Neutrophil (primary cell): ENCODE results near the gene MSI2.

ENCODE experiments used
- H3K27ac ChIP-seq: fragments of 200-600 bp; sonication (generic); 2 replicates; pipeline ENCODE4 v1.5.1; 2016; ENCODE audit warnings: mild to moderate bottlenecking, moderate library complexity
- H3K27me3 ChIP-seq: fragments of 200-600 bp; sonication (generic); 2 replicates; pipeline ENCODE4 v1.6.0; 2016; ENCODE audit warnings: mild to moderate bottlenecking
- H3K36me3 ChIP-seq: fragments of 200-600 bp; sonication (generic); 2 replicates; pipeline ENCODE4 v1.5.1; 2017
- H3K4me1 ChIP-seq, 2 experiments: fragments of 200-600 bp in 1 of 2; sonication (generic) in 1 of 2; 1 replicate in 1 of 2; 2 replicates in 1 of 2; pipeline versions ENCODE4 v1.5.1 to v1.6.1; 2013 to 2016; ENCODE audit warnings: low read depth in 1 of 2, low read length in 1 of 2, mild to moderate bottlenecking in 1 of 2, moderate library complexity in 1 of 2; ENCODE audit not compliant: control insufficient read depth in 1 of 2, insufficient read depth in 1 of 2
- H3K4me3 ChIP-seq, 2 experiments: fragments of 200-600 bp in 1 of 2; sonication (generic) in 1 of 2; 1 replicate in 1 of 2; 2 replicates in 1 of 2; pipeline ENCODE4 v1.5.1; 2013 to 2016; ENCODE audit warnings: low read depth in 1 of 2, low read length in 1 of 2, mild to moderate bottlenecking in 1 of 2, moderate library complexity in 1 of 2
- H3K9me3 ChIP-seq: fragments of 200-600 bp; sonication (generic); 2 replicates; pipeline ENCODE4 v1.5.1; 2016
- CTCF ChIP-seq: fragments of 200-600 bp; sonication (generic); IDR thresholded peaks from 2 replicates; pipeline ENCODE4 v1.5.1; 2016; ENCODE audit warnings: antibody characterized with exemption

MSI2 gene

GRCh38 chr17:57319806-57320205 lies 63.5 kb downstream of the MSI2 start:
- Histone ChIP-seq H3K36me3 (no peaks in the 10 kb centered on the region), H3K27ac (no peak overlapping the region), H3K9me3 (no peaks in the 10 kb centered on the region), H3K27me3 (no peaks in the 10 kb centered on the region), H3K4me1 (no peaks in the 10 kb centered on the region), H3K4me3 (no peak overlapping the region)
- TF ChIP-seq CTCF, result no peak

GRCh38 chr17:57323391-57323790 lies 67.1 kb downstream of the MSI2 start:
- H3K27ac ChIP-seq, result no peak overlapping the region
- no peaks in the 10 kb centered on the region for H3K4me1 ChIP-seq
- no peaks in the 10 kb centered on the region for H3K9me3 ChIP-seq
- TF ChIP-seq CTCF, result no peak
- H3K27me3 ChIP-seq, result no peaks in the 10 kb centered on the region
- H3K36me3 ChIP-seq, result no peaks in the 10 kb centered on the region
- no peak overlapping the region for H3K4me3 ChIP-seq

- no peaks in the 10 kb centered on the region for H3K36me3 ChIP-seq
- no peaks in the 10 kb centered on the region for H3K27me3 ChIP-seq
- H3K9me3 ChIP-seq, result no peaks in the 10 kb centered on the region
- no peak overlapping the region for H3K27ac ChIP-seq
- no peak overlapping the region for H3K4me3 ChIP-seq
- TF ChIP-seq CTCF, result no peak
- H3K4me1 ChIP-seq, result no peaks in the 10 kb centered on the region
These were observed 67.7 kb downstream of the MSI2 start for GRCh38 chr17:57324060-57324459.

GRCh38 chr17:57324631-57325030 lies 68.3 kb downstream of the MSI2 start:
- H3K4me3 ChIP-seq, result no peak overlapping the region
- no peak overlapping the region for H3K27ac ChIP-seq
- H3K4me1 ChIP-seq, result no peaks in the 10 kb centered on the region

GRCh38 chr17:57326336-57326735 lies 70.0 kb downstream of the MSI2 start:
- H3K9me3 ChIP-seq, result no peaks in the 10 kb centered on the region
- no peak for TF ChIP-seq CTCF
- no peak overlapping the region for H3K4me3 ChIP-seq
- H3K27me3 ChIP-seq, result no peaks in the 10 kb centered on the region
- H3K27ac ChIP-seq, result no peak overlapping the region
- no peaks in the 10 kb centered on the region for H3K4me1 ChIP-seq
- no peaks in the 10 kb centered on the region for H3K36me3 ChIP-seq

More at GRCh38 chr17:57324631-57325030, 68.3 kb downstream of the MSI2 start:
- Histone ChIP-seq H3K36me3 (no peaks in the 10 kb centered on the region), H3K9me3 (no peaks in the 10 kb centered on the region), H3K27me3 (no peaks in the 10 kb centered on the region)
- no peak for TF ChIP-seq CTCF

GRCh38 chr17:57326764-57327163 lies 70.4 kb downstream of the MSI2 start:
- no peak for TF ChIP-seq CTCF

More at GRCh38 chr17:57326764-57327163, 70.4 kb downstream of the MSI2 start:
- H3K9me3 ChIP-seq, result no peaks in the 10 kb centered on the region
- H3K4me1 ChIP-seq, result no peaks in the 10 kb centered on the region
- no peaks in the 10 kb centered on the region for H3K36me3 ChIP-seq
- H3K27ac ChIP-seq, result no peak overlapping the region
- H3K4me3 ChIP-seq, result no peak overlapping the region
- no peaks in the 10 kb centered on the region for H3K27me3 ChIP-seq
